HCT116 (cell line): ENCODE data around the gene SLC25A41. TPM values are rescaled to one million over a fixed set of nuclear protein-coding genes. Genes with fewer than 3 reads are reported as not detected.

Experiments used
- ATAC-seq: fragments of 200-7000 bp; cut with Tn5 transposase; 2 replicates; pipeline ENCODE4 v1.9.1; 2020; ENCODE audit warnings: mild to moderate bottlenecking, moderate library complexity
- BruUV-seq: library from RNA; stranded (reverse); fragments of 400-500 nt; replicated peaks from 2 replicates; lab custom pipeline; 2021; lab: Mats Ljungman, UMichigan
- CTCF ChIA-PET: fragments of 300-600 bp; sonication (Branson Sonifier 250); formaldehyde crosslinking; loops from one replicate; lab custom pipeline; 2021; ENCODE audit warnings: antibody characterized with exemption; lab: Charles Lee
- POLR2A ChIA-PET: fragments of 300-600, 350-600 bp; sonication (Branson Sonifier 250); formaldehyde crosslinking; loops from one replicate; lab custom pipeline; 2021; ENCODE audit warnings: antibody characterized with exemption; lab: Charles Lee
- RAD21 ChIA-PET, 2 experiments: fragments of 300-600 bp; sonication (Branson Sonifier 250); formaldehyde crosslinking; loops; one replicate each; lab custom pipeline; 2023; ENCODE audit warnings: low total read pairs in 2 of 2; ENCODE audit not compliant: uncharacterized antibody in 2 of 2, unreplicated experiment in 2 of 2, low non-redundant PET in 1 of 2; lab: Charles Lee
- DNase-seq: peaks from one replicate; pipeline ENCODE4 v3.0.0-alpha.2; 2010; ENCODE audit warnings: low read depth, low spot score
- H2AFZ ChIP-seq: fragments of 200-600 bp; shearing (Covaris generic), sonication (generic); 2 replicates; pipeline ENCODE4 v1.6.1; 2017; ENCODE audit warnings: low read depth, mixed run types, mixed read lengths, antibody characterized with exemption, low read length; ENCODE audit not compliant: poor library complexity, severe bottlenecking
- H3K27ac ChIP-seq: 2 replicates; pipeline ENCODE4 v1.5.1; 2012; ENCODE audit warnings: low read depth, low read length
- H3K27me3 ChIP-seq: fragments of 200-600 bp; sonication (generic); 2 replicates; pipeline ENCODE4 v1.6.1; 2016; ENCODE audit warnings: mixed run types, low read length, mixed read lengths; ENCODE audit not compliant: insufficient read depth
- H3K36me3 ChIP-seq, 2 experiments: fragments of 200-500 bp in 1 of 2; fragments of 200-600 bp in 1 of 2; sonication (Bioruptor generic) in 1 of 2; sonication (generic) in 1 of 2; 2 replicates each; pipeline versions ENCODE4 v1.5.1 to v1.6.1; 2014 to 2016; ENCODE audit warnings: low read length in 2 of 2, inconsistent platforms in 1 of 2, mixed read lengths in 1 of 2, mixed run types in 1 of 2; ENCODE audit not compliant: insufficient read depth in 2 of 2, control insufficient read depth in 1 of 2
- H3K4me1 ChIP-seq, 2 experiments: fragments of 200-600 bp in 1 of 2; sonication (generic) in 1 of 2; 2 replicates each; pipeline versions ENCODE4 v1.5.1 to v1.6.1; 2012 to 2017; ENCODE audit warnings: low read length in 2 of 2, inconsistent platforms in 1 of 2, mild to moderate bottlenecking in 1 of 2, mixed read lengths in 1 of 2, mixed run types in 1 of 2, moderate library complexity in 1 of 2; ENCODE audit not compliant: insufficient read depth in 2 of 2, control insufficient read depth in 1 of 2
- H3K4me2 ChIP-seq: fragments of 200-600 bp; sonication (generic); 2 replicates; pipeline ENCODE4 v1.6.1; 2017; ENCODE audit warnings: mixed run types, low read length, mixed read lengths
- H3K4me3 ChIP-seq, 2 experiments: fragments of 200-600 bp in 1 of 2; sonication (generic) in 1 of 2; replicated peaks in 1 of 2; 2 replicates each; pipeline ENCODE4 v1.5.1; 2011 to 2016; ENCODE audit warnings: low read length in 2 of 2, control low read depth in 1 of 2, low read depth in 1 of 2, mild to moderate bottlenecking in 1 of 2, mixed read lengths in 1 of 2, mixed run types in 1 of 2
- H3K79me2 ChIP-seq: fragments of 200-600 bp; sonication (generic); 2 replicates; pipeline ENCODE4 v1.6.1; 2017; ENCODE audit warnings: mild to moderate bottlenecking, mixed run types, low read length, moderate library complexity, mixed read lengths; ENCODE audit not compliant: insufficient read depth
- H3K9ac ChIP-seq: fragments of 200-600 bp; sonication (generic); 2 replicates; pipeline ENCODE4 v1.6.1; 2016; ENCODE audit warnings: low read length, mixed read lengths
- H3K9me2 ChIP-seq: fragments of 200-600 bp; sonication (generic), shearing (Covaris generic); 2 replicates; pipeline ENCODE4 v1.6.1; 2017; ENCODE audit warnings: mixed run types, mild to moderate bottlenecking, moderate library complexity; ENCODE audit not compliant: insufficient read depth
- H3K9me3 ChIP-seq, 2 experiments: fragments of 200-500 bp in 1 of 2; fragments of 200-600 bp in 1 of 2; sonication (Bioruptor generic) in 1 of 2; sonication (generic) in 1 of 2; 2 replicates each; pipeline ENCODE4 v1.6.1; 2014 to 2017; ENCODE audit warnings: low read length in 2 of 2, mixed read lengths in 2 of 2, inconsistent platforms in 1 of 2, low read depth in 1 of 2, mild to moderate bottlenecking in 1 of 2, mixed run types in 1 of 2, moderate library complexity in 1 of 2; ENCODE audit not compliant: control insufficient read depth in 1 of 2, insufficient read depth in 1 of 2
- H4K20me1 ChIP-seq: fragments of 200-600 bp; sonication (generic), shearing (Covaris generic); 2 replicates; pipeline ENCODE4 v1.6.1; 2017; ENCODE audit warnings: mixed run types, mild to moderate bottlenecking, moderate library complexity; ENCODE audit not compliant: insufficient read depth
- CEBPB ChIP-seq: IDR thresholded peaks from 2 replicates; pipeline ENCODE4 v1.6.1; 2012; ENCODE audit warnings: low read depth
- RAD21 ChIP-seq: IDR thresholded peaks from 2 replicates; pipeline ENCODE4 v1.6.1; 2012; ENCODE audit warnings: low read depth, mild to moderate bottlenecking
- YY1 ChIP-seq: IDR thresholded peaks from 2 replicates; pipeline ENCODE4 v1.6.1; 2011; ENCODE audit warnings: low read length, low read depth, moderate library complexity, mild to moderate bottlenecking; ENCODE audit not compliant: insufficient replicate concordance; ENCODE audit errors: extremely low read depth
- intact Hi-C: fragments of 100-400 bp; cut with micrococcal nuclease; formaldehyde crosslinking; loops from 2 replicates; pipeline ENCODE4 v1.10.0; 2022
- total RNA-seq: library from RNA; stranded (reverse); gene quantifications from one replicate; pipeline ENCODE4 v1.2.1, GENCODE V29; 2021; ENCODE audit not compliant: unreplicated experiment
- TF ChIP-seq, protein P1 (sequence below), 3 experiments: fragments of 200-600 bp in 1 of 3; sonication (generic) in 1 of 3; IDR thresholded peaks in 2 of 3; conservative IDR thresholded peaks in 1 of 3; 2 replicates each; pipeline ENCODE4 v1.5.1; 2012 to 2017; ENCODE audit warnings: low read depth in 2 of 3, low read length in 2 of 3, antibody characterized with exemption in 1 of 3, borderline replicate concordance in 1 of 3, control low read depth in 1 of 3, mild to moderate bottlenecking in 1 of 3, mixed read lengths in 1 of 3, mixed run types in 1 of 3, moderate library complexity in 1 of 3; ENCODE audit not compliant: insufficient read depth in 1 of 3

SLC25A41 gene
- total RNA-seq, 1 experiment from 2014 or later = 0.93 TPM

DNA sequence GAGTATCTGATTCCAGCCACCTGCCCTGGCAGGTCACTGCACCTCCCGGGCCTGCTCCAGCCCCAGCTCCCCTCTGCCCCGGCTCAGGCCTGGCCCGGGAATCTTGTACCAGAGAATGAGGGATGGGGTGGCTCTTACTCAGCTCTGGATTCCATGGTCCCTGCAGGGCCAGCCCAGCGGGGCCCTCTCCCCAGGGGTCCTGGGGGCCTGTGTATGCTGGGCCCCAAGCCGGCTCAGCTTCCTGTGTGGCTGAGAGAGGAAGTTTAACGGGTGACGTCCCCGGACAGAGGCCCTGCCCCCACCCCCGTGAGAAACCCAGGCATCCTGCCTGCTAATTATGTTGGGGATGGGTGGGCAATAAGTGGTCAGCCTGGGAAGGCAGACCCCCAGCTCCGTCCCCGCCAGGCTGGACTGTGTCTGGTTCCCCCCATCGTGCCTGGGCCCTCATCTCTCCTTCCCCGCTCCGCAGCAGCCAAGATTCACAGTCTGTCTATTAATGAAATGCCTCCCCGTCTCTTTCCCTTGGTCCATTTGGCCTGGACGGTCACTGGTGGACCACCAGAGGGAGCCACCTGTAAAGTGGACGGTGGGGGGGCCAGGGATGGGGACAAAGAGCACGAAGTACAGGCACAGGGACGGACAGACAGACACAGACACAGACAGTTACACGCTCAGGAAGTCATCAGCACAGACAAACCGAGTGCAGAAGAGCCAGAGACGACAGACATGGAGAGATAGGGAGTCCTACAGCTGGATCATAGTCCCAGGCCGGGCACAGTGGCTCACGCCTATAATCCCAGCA, 48.2 kb upstream of the SLC25A41 start, which contains the start of gene DENND1C:
Gene DENND1C (minus strand): TSS at position 247 of the 802 bp plus-strand sequence. CDS start 92 bp downstream, at position 155.
- no peaks in the 10 kb centered on the region for H3K9me2 ChIP-seq
- H4K20me1 ChIP-seq = no peaks in the 10 kb centered on the region
- no peak within 1 kb of the TSS for H3K4me3 ChIP-seq
- no peak within 1 kb of the TSS for H3K4me2 ChIP-seq
- H3K9me3 ChIP-seq = no peaks in the 10 kb centered on the region
- H3K36me3 ChIP-seq = no peaks in the 10 kb centered on the region
- BruUV-seq = no TSS peak
- H3K9ac ChIP-seq = no peak within 1 kb of the TSS
- no peaks in the 10 kb centered on the region for H3K27me3 ChIP-seq
- ChIA-PET POLR2A (no interaction called here), RAD21 (no interaction called here), CTCF (no interaction called here)
- no peak for TF ChIP-seq CEBPB
- TF ChIP-seq RAD21 = peak; percentile 78
- TF ChIP-seq YY1 = peak; percentile 61
- TF ChIP-seq, protein P1, sequence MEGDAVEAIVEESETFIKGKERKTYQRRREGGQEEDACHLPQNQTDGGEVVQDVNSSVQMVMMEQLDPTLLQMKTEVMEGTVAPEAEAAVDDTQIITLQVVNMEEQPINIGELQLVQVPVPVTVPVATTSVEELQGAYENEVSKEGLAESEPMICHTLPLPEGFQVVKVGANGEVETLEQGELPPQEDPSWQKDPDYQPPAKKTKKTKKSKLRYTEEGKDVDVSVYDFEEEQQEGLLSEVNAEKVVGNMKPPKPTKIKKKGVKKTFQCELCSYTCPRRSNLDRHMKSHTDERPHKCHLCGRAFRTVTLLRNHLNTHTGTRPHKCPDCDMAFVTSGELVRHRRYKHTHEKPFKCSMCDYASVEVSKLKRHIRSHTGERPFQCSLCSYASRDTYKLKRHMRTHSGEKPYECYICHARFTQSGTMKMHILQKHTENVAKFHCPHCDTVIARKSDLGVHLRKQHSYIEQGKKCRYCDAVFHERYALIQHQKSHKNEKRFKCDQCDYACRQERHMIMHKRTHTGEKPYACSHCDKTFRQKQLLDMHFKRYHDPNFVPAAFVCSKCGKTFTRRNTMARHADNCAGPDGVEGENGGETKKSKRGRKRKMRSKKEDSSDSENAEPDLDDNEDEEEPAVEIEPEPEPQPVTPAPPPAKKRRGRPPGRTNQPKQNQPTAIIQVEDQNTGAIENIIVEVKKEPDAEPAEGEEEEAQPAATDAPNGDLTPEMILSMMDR (IDR thresholded peaks at IDR 0.05 in 2 of 3, conservative IDR thresholded peaks at IDR 0.05 in 1 of 3; ENCODE audit: borderline replicate concordance in 1 of 3, insufficient read depth in 1 of 3, low read depth in 2 of 3, low read length in 2 of 3) = peak; percentile 65 to 90 (median 79); a peak in 5 of 6 replicates
- DNase-seq = no peak
- H3K79me2 ChIP-seq = no peaks in the 10 kb centered on the region
- H3K27ac ChIP-seq = no peak within 1 kb of the TSS; the same call in 1 of the 2 replicates
- ATAC-seq = peak; percentile 88
- no peak within 1 kb of the TSS for H2AFZ ChIP-seq
- H3K4me1 ChIP-seq = peaks cover 0 to 8% of the 10 kb centered on the region in 2 experiments; a peak in 1 of 4 replicates
- intact Hi-C loops = loop anchor here (1.0 kb wide), 1 partner anchor 152 kb away; no protein-coding TSS in a partner anchor
